Chondrocyte (in vitro differentiated cells): Measurements from ENCODE around the gene PLD1. TPM values are rescaled to one million over a fixed set of nuclear protein-coding genes. Genes with fewer than 3 reads are reported as not detected.
A peak's percentile ranks its signal among the peaks of the same experiment; 100 is the strongest.

Experiments used
- DNase-seq: peaks from one replicate; pipeline ENCODE4 v3.0.0; 2021; ENCODE audit warnings: mixed read lengths, low spot score
- H3K27ac Mint-ChIP-seq: one replicate; pipeline ENCODE4 v1.8.0; 2021; ENCODE audit warnings: mild to moderate bottlenecking, moderate library complexity, mixed read lengths; ENCODE audit not compliant: unreplicated experiment
- H3K27me3 Mint-ChIP-seq: 2 replicates; pipeline ENCODE4 v1.8.0; 2021; ENCODE audit warnings: low read depth, mixed read lengths
- H3K36me3 Mint-ChIP-seq: 2 replicates; pipeline ENCODE4 v1.8.0; 2021; ENCODE audit warnings: low read depth, mixed read lengths
- H3K4me1 Mint-ChIP-seq: 2 replicates; pipeline ENCODE4 v1.8.0; 2021; ENCODE audit warnings: low read depth, mild to moderate bottlenecking, mixed read lengths
- H3K4me3 Mint-ChIP-seq: one replicate; pipeline ENCODE4 v1.8.0; 2021; ENCODE audit warnings: mild to moderate bottlenecking, moderate library complexity, mixed read lengths; ENCODE audit not compliant: unreplicated experiment
- H3K9me3 Mint-ChIP-seq: 2 replicates; pipeline ENCODE4 v1.8.0; 2021; ENCODE audit warnings: low read depth, mixed read lengths
- CTCF ChIP-seq: fragments of 200-600 bp; sonication (generic); IDR thresholded peaks from 2 replicates; pipeline ENCODE4 v1.5.0; 2021; ENCODE audit warnings: antibody characterized with exemption, mild to moderate bottlenecking, moderate library complexity
- total RNA-seq: library from RNA; stranded (reverse); gene quantifications from 3 replicates; pipeline ENCODE4 v1.2.1, GENCODE V29; 2021

Gene PLD1
- total RNA-seq, 1 donor from 2014 or later, result 17.0 TPM

DNA sequence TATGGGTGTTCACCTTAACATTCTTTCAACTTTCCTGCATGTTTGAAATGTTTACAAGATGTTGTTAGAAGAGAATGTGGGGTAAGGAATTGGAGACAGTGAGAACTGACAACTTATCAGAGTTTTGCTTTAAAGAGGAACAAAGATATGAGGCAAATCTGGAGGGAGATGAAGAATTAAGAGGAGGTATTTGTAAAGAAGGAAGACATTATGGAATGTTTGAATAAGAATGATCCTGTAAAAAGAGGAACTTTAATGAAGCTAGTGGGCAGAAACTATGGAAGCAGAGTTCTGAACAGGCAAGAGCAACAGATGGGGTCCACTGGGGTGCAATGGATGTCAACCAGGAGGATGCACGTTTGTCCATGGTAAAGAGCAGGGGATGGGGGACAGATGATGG is 27.7 kb downstream of the PLD1 start:
- H3K9me3 Mint-ChIP-seq, result no peaks in the 10 kb centered on the region
- H3K4me1 Mint-ChIP-seq, result peaks cover 5% of the 10 kb centered on the region
- H3K36me3 Mint-ChIP-seq, result no peaks in the 10 kb centered on the region
- no peaks in the 10 kb centered on the region for H3K27me3 Mint-ChIP-seq
- no peak for DNase-seq
- H3K4me3 Mint-ChIP-seq, result no peak overlapping the region
- H3K27ac Mint-ChIP-seq, result no peak overlapping the region
- no peak for TF ChIP-seq CTCF

- Mint-ChIP-seq H3K9me3 (no peaks in the 10 kb centered on the region), H3K27ac (peak overlapping the region; percentile 47), H3K4me1 (peaks cover 5% of the 10 kb centered on the region), H3K27me3 (no peaks in the 10 kb centered on the region), H3K4me3 (no peak overlapping the region), H3K36me3 (no peaks in the 10 kb centered on the region)
- TF ChIP-seq CTCF, result no peak
- no peak for DNase-seq
Measured at GRCh38 chr3:171781711-171782127, 28.6 kb downstream of the PLD1 start.

- peak; percentile 34 for TF ChIP-seq CTCF
- Mint-ChIP-seq H3K27me3 (no peaks in the 10 kb centered on the region), H3K4me1 (peaks cover 5% of the 10 kb centered on the region), H3K9me3 (no peaks in the 10 kb centered on the region), H3K27ac (no peak overlapping the region), H3K4me3 (no peak overlapping the region), H3K36me3 (no peaks in the 10 kb centered on the region)
- no peak for DNase-seq
Measured at GRCh38 chr3:171778493-171778892, 31.8 kb downstream of the PLD1 start.

DNA sequence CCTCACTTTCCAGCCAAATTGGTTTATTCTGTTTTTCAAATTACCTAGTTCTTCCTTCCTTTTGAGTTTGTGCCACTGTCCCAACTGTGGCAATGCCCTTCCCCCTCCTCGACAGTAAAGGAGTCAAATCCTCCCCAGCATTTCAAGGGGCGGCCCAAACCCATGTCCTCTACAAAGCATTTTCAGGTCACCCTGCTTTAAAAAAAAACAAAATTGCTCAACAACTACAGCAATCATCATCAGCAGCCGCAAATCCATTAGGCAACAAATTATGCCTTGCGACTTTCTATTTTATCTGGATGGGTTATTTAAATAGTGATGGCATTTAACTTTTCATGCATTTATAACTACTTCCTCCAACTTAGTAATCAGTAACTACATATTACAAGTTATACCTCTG is 32.7 kb downstream of the PLD1 start:
- H3K36me3 Mint-ChIP-seq, result no peaks in the 10 kb centered on the region
- no peak overlapping the region for H3K4me3 Mint-ChIP-seq
- peaks cover 7% of the 10 kb centered on the region for H3K4me1 Mint-ChIP-seq
- no peaks in the 10 kb centered on the region for H3K9me3 Mint-ChIP-seq
- no peak overlapping the region for H3K27ac Mint-ChIP-seq
- no peak for DNase-seq
- no peaks in the 10 kb centered on the region for H3K27me3 Mint-ChIP-seq
- TF ChIP-seq CTCF, result no peak

GRCh38 chr3:171776839-171777583 is 33.3 kb downstream of the PLD1 start:
- H3K4me1 Mint-ChIP-seq, result peaks cover 13% of the 10 kb centered on the region
- no peaks in the 10 kb centered on the region for H3K27me3 Mint-ChIP-seq
- TF ChIP-seq CTCF, result no peak
- no peak for DNase-seq
- H3K4me3 Mint-ChIP-seq, result no peak overlapping the region
- H3K27ac Mint-ChIP-seq, result no peak overlapping the region
- H3K9me3 Mint-ChIP-seq, result no peaks in the 10 kb centered on the region
- H3K36me3 Mint-ChIP-seq, result no peaks in the 10 kb centered on the region
